ENCODE results near the gene BMF. TPM values are rescaled to one million over a fixed set of nuclear protein-coding genes. Genes with fewer than 3 reads are reported as not detected.

BMF gene
- total RNA-seq, 2 experiments from 2014 or later: 4.8 to 11.1 TPM

DNA sequence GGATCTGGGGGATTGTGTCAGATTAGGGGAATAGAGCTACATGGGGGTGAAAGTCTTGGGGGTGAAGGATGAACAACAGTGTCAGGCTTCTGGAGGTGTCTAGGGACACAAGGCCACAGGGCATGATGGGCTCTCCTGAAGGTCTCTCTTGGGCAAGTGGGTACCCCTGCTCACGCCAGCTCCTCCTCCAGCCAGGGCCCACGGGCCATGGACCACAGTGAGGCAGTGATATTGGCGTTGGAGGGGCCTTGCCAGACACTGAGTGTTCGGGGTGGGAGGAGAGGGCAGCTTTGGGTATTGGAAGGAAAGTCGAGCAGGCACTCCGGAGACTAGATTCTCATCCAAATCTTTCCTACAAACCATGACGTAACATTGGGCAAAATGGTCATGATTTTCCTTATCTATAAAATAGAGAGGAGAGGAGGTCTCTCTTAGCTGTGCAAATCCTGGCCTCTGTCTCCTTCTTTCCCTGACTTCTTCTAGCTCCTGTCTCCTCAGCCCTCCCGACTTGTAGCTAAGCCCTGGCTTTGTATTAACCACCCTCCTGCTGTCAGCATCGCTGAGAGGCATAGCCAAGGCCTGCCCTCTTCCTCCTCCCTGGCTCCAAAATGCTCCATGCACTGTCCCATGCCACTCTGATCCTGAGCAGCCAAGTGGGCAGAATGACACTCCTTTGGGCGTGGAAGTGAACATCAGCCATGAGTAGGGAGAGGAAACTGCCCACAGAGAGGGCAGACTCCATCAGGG is 45.7 kb downstream of the BMF start:
- no peaks in the 10 kb centered on the region for H3K9me2 ChIP-seq (ENCODE audit: insufficient read depth, low read length)
- peaks cover 38% of the 10 kb centered on the region for H3K4me1 ChIP-seq (ENCODE audit: insufficient read depth, low read length, poor library complexity, severe bottlenecking)
- H3K4me3 ChIP-seq (ENCODE audit: low read depth, low read length, poor library complexity, severe bottlenecking): no peak overlapping the region
- no peak overlapping the region for H3K27ac ChIP-seq (ENCODE audit: low read depth, low read length, poor library complexity, severe bottlenecking)
- H3K4me2 ChIP-seq (ENCODE audit: low read length): no peak overlapping the region
- POLR2A ChIA-PET: interaction anchor here (0.7 to 2.1 kb wide), 4 partner anchors 10 to 99 kb away, joined by 3 to 6 read pairs (median 4); no protein-coding TSS in a partner anchor
- no peaks in the 10 kb centered on the region for H3K36me3 ChIP-seq (ENCODE audit: insufficient read depth, low read length)
- H4K20me1 ChIP-seq (ENCODE audit: insufficient read depth, low read length): no peaks in the 10 kb centered on the region
- CTCF ChIA-PET (ENCODE audit: unreplicated experiment): interaction anchor here (1.1 kb wide), 1 partner anchor 48 kb away, joined by 3 read pairs; no protein-coding TSS in a partner anchor
- no peak overlapping the region for H2AFZ ChIP-seq (ENCODE audit: low read length)
- H3K9me3 ChIP-seq (ENCODE audit: low read length): no peaks in the 10 kb centered on the region
- TF ChIP-seq, protein P1, sequence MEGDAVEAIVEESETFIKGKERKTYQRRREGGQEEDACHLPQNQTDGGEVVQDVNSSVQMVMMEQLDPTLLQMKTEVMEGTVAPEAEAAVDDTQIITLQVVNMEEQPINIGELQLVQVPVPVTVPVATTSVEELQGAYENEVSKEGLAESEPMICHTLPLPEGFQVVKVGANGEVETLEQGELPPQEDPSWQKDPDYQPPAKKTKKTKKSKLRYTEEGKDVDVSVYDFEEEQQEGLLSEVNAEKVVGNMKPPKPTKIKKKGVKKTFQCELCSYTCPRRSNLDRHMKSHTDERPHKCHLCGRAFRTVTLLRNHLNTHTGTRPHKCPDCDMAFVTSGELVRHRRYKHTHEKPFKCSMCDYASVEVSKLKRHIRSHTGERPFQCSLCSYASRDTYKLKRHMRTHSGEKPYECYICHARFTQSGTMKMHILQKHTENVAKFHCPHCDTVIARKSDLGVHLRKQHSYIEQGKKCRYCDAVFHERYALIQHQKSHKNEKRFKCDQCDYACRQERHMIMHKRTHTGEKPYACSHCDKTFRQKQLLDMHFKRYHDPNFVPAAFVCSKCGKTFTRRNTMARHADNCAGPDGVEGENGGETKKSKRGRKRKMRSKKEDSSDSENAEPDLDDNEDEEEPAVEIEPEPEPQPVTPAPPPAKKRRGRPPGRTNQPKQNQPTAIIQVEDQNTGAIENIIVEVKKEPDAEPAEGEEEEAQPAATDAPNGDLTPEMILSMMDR (conservative IDR thresholded peaks at IDR 0.05; ENCODE audit: low read length): no peak
- TF ChIP-seq EZH2phosphoT487 (IDR thresholded peaks at IDR 0.05; ENCODE audit: borderline replicate concordance, low read depth, low read length): no peak
- no TSS peak for BruUV-seq (replicated peaks)
- intact Hi-C loops (cut with micrococcal nuclease; ENCODE audit: unreplicated experiment): no loop called here
- H3K79me2 ChIP-seq (ENCODE audit: insufficient read depth, low read depth, low read length): no peaks in the 10 kb centered on the region
- DNase-seq (ENCODE audit: low spot score): no peak

DNA sequence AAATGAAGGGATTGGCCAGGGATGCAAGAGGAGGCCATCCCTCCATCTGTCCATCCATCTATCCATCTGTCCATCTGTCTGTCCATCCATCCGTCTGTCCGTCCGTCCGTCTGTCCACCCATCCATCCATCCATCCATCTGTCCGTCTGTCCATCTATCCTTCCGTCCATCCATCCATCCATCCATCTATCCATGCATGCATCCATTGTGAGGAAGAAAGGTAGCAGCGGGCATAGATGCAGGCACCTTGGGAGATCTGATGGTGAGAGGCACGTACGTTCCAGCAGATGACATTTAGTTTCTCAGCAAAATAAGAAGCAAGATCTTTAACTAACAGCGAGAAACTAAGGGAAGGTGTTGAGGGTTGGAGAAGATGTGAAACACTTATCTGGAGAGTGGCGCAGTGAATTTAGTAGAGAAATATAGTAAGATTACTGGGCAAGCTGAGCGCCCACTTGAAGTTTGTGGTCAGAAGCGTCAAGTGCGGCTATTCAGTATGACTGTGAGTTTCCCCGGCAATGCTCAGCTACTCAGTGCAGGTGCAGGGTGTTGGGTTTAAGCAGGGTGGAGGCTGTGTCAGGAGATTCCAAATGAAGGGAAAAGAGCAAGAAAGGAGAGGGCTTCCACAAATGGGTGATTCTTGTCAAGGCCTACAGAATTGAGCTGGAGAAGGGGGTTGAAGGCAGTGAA is 47.3 kb downstream of the BMF start:
- H3K9me2 ChIP-seq (ENCODE audit: insufficient read depth, low read length): no peaks in the 10 kb centered on the region
- POLR2A ChIA-PET: interaction anchor here (2.1 kb wide), 1 partner anchor 100 kb away, joined by 6 read pairs; no protein-coding TSS in a partner anchor
- H3K4me3 ChIP-seq (ENCODE audit: low read depth, low read length, poor library complexity, severe bottlenecking): no peak overlapping the region
- intact Hi-C loops (cut with micrococcal nuclease; ENCODE audit: unreplicated experiment): no loop called here
- no peak overlapping the region for H2AFZ ChIP-seq (ENCODE audit: low read length)
- CTCF ChIA-PET (ENCODE audit: unreplicated experiment): interaction anchor here (0.6 kb wide), 1 partner anchor 53 kb away, joined by 4 read pairs; no protein-coding TSS in a partner anchor
- no peak overlapping the region for H3K27ac ChIP-seq (ENCODE audit: low read depth, low read length, poor library complexity, severe bottlenecking)
- peaks cover 50% of the 10 kb centered on the region for H3K4me1 ChIP-seq (ENCODE audit: insufficient read depth, low read length, poor library complexity, severe bottlenecking)
- H3K9me3 ChIP-seq (ENCODE audit: low read length): no peaks in the 10 kb centered on the region
- no peaks in the 10 kb centered on the region for H3K79me2 ChIP-seq (ENCODE audit: insufficient read depth, low read depth, low read length)
- no TSS peak for BruUV-seq (replicated peaks)
- no peaks in the 10 kb centered on the region for H3K36me3 ChIP-seq (ENCODE audit: insufficient read depth, low read length)
- H3K4me2 ChIP-seq (ENCODE audit: low read length): no peak overlapping the region
- DNase-seq (ENCODE audit: low spot score): no peak
- no peaks in the 10 kb centered on the region for H4K20me1 ChIP-seq (ENCODE audit: insufficient read depth, low read length)
- TF ChIP-seq EZH2phosphoT487 (IDR thresholded peaks at IDR 0.05; ENCODE audit: borderline replicate concordance, low read depth, low read length): no peak
- TF ChIP-seq, protein P1 (conservative IDR thresholded peaks at IDR 0.05; ENCODE audit: low read length): no peak
